ENCODE measurements around the gene ADGRV1.

DNA sequence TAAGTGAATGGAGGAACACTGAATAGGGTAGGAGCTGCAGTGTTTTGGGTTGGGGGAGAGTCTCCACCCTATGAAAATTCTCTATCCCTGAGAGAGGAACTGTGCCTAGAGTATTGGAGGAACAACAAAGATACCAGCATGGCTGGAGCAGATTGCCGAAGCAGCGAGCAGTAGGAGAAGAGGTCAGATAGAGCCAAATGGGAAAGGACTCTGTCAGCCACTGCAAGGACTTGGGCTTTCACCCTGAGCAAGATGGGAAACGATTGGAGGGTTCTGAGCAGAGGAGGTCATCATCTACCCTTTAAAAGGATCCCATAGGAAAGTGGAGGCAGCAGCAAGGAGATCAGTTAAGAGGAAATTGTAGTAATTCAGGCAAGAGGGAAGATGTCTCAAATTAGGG lies 24.8 kb upstream of the ADGRV1 start:
- TF ChIP-seq CTCF (IDR thresholded peaks at IDR 0.05), result no peak
- TF ChIP-seq POLR2A (IDR thresholded peaks at IDR 0.05), result no peak
